HG02678 (cell line): Measurements from ENCODE around the gene PFKFB1.
"Not testable (repeated sequence)": the region's sequence is repeated elsewhere in the genome, so short reads cannot be mapped to it uniquely, and the experiment has no call there.

ENCODE experiments used
- ATAC-seq: cut with Tn5 transposase; IDR thresholded peaks from one replicate; pipeline ENCODE4 v1.9.1; 2021; ENCODE audit warnings: mild to moderate bottlenecking, moderate library complexity; ENCODE audit not compliant: unreplicated experiment

The PFKFB1 gene

GRCh38 chrX:54994668-54995351, 822 bp upstream of the PFKFB1 start:
- ATAC-seq: no peak

GRCh38 chrX:54992911-54993622, 921 bp downstream of the PFKFB1 start:
- no peak for ATAC-seq

- ATAC-seq: no peak
These were observed 2.3 kb downstream of the PFKFB1 start for GRCh38 chrX:54991706-54992105.

GRCh38 chrX:54983306-54983705, 10.7 kb downstream of the PFKFB1 start:
- ATAC-seq: not testable (repeated sequence)

GRCh38 chrX:54980334-54980733, 13.7 kb downstream of the PFKFB1 start:
- no peak for ATAC-seq

- ATAC-seq: no peak
These were observed 14.6 kb downstream of the PFKFB1 start for GRCh38 chrX:54979432-54979831.

- ATAC-seq: no peak
These were observed 15.5 kb downstream of the PFKFB1 start for GRCh38 chrX:54978448-54978847.

GRCh38 chrX:54977387-54977786, 16.6 kb downstream of the PFKFB1 start:
- ATAC-seq: no peak

- no peak for ATAC-seq
These were observed 29.1 kb downstream of the PFKFB1 start for GRCh38 chrX:54964766-54965497.

GRCh38 chrX:54961750-54962149, 32.2 kb downstream of the PFKFB1 start:
- ATAC-seq: no peak

GRCh38 chrX:54950730-54951375, 43.1 kb downstream of the PFKFB1 start:
- ATAC-seq: no peak

GRCh38 chrX:54945224-54945623, 48.8 kb downstream of the PFKFB1 start:
- ATAC-seq: no peak

- no peak for ATAC-seq
These were observed 49.2 kb downstream of the PFKFB1 start for GRCh38 chrX:54944816-54945215.

- no peak for ATAC-seq
These were observed 56.6 kb downstream of the PFKFB1 start for GRCh38 chrX:54937416-54937815.

GRCh38 chrX:54935306-54935705, 58.7 kb downstream of the PFKFB1 start:
- ATAC-seq: no peak

GRCh38 chrX:54934890-54935289, 59.1 kb downstream of the PFKFB1 start:
- ATAC-seq: no peak

- no peak for ATAC-seq
These were observed 59.9 kb downstream of the PFKFB1 start for GRCh38 chrX:54934058-54934457.

- no peak for ATAC-seq
These were observed 60.7 kb downstream of the PFKFB1 start for GRCh38 chrX:54933150-54933826.

GRCh38 chrX:54931107-54931506, 62.9 kb downstream of the PFKFB1 start:
- no peak for ATAC-seq

GRCh38 chrX:54930291-54931049, 63.5 kb downstream of the PFKFB1 start:
- ATAC-seq: no peak
